Activated B cell treated with CpG ODN at 0.5 μM for 24 hours (primary cell): Measurements from ENCODE around the gene FCHSD2. TPM values are rescaled to one million over a fixed set of nuclear protein-coding genes. Genes with fewer than 3 reads are reported as not detected.

ENCODE experiments used
- ATAC-seq: fragments of 200-7000 bp; cut with Tn5 transposase; one replicate; pipeline ENCODE4 v1.10.0; 2021; ENCODE audit warnings: low read depth, mild to moderate bottlenecking, moderate library complexity
- CTCF ChIA-PET: fragments of 350-600 bp; sonication (Branson Sonifier 250); formaldehyde crosslinking; loops from one replicate; lab custom pipeline; 2021; ENCODE audit warnings: antibody characterized with exemption; lab: Charles Lee
- POLR2A ChIA-PET: fragments of 350-600 bp; sonication (Branson Sonifier 250); formaldehyde crosslinking; loops from one replicate; lab custom pipeline; 2021; ENCODE audit warnings: antibody characterized with exemption; lab: Charles Lee
- DNase-seq: peaks from one replicate; pipeline ENCODE4 v3.0.0; 2022
- H3K27ac Mint-ChIP-seq: one replicate; pipeline ENCODE4 v1.8.0; 2020; ENCODE audit warnings: mixed read lengths
- H3K27me3 Mint-ChIP-seq: one replicate; pipeline ENCODE4 v1.8.0; 2021; ENCODE audit warnings: mixed read lengths
- H3K36me3 Mint-ChIP-seq: one replicate; pipeline ENCODE4 v1.8.0; 2021; ENCODE audit warnings: low read depth, mixed read lengths
- H3K4me1 Mint-ChIP-seq: one replicate; pipeline ENCODE4 v1.8.0; 2021; ENCODE audit warnings: mixed read lengths
- H3K4me3 Mint-ChIP-seq: one replicate; pipeline ENCODE4 v1.8.0; 2020; ENCODE audit warnings: mild to moderate bottlenecking, mixed read lengths
- H3K9me3 Mint-ChIP-seq: one replicate; pipeline ENCODE4 v1.8.0; 2020; ENCODE audit warnings: mixed read lengths
- intact Hi-C: fragments of 100-400 bp; cut with micrococcal nuclease; formaldehyde crosslinking; loops from one replicate; pipeline ENCODE4 v1.15.1; 2024
- total RNA-seq: library from RNA; stranded (reverse); gene quantifications from 2 replicates; pipeline ENCODE4 v1.2.3, GENCODE V29; 2022
- TF ChIP-seq, protein P1 (sequence below): fragments of 200-600 bp; IDR thresholded peaks from one replicate; pipeline ENCODE4 v1.8.0; 2022; ENCODE audit warnings: antibody characterized with exemption, mild to moderate bottlenecking

The FCHSD2 gene
- total RNA-seq, 1 donor from 2014 or later = 207 TPM

DNA sequence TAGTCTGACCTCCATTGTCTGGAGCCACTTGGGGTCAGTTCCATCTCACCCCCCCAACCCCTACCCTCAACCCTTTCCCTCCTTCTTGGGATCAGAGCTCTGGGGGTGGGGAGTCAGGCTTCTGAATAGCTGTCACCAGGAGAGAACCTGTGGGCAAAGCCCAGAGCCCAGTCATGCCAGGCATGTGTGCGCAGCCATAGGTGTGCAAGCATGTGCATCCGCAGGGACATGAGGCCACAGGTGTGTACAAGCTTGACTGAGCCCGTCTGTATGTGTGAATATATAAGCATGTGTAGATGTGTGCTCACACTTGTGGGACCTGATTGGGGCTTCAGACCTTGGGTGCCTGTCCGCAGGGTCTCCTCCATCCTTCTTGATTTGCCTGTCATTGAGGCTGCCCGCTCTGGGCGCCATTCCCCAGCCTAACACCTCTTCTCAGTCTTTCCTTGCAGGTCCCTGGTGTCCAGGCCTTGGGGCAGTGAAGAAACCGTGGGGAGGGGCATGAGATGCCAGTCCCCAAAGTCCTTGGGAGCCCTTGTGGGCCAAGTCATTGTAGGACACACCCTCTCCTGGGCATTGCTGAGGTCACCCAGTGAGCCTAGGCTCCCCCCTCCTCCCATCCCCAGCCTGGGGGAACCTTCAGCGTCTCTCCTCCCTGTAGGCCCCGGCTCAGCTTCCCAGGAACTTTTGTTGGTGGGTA, 318.9 kb downstream of the FCHSD2 start:
- Mint-ChIP-seq H3K4me1 (peaks cover 57% of the 10 kb centered on the region), H3K27me3 (no peaks in the 10 kb centered on the region), H3K4me3 (peak overlapping the region; percentile 5), H3K9me3 (no peaks in the 10 kb centered on the region), H3K36me3 (peaks cover 40% of the 10 kb centered on the region), H3K27ac (peak overlapping the region; percentile 95)
- intact Hi-C loops = loop anchor here (2.0 to 10.0 kb wide), 3 partner anchors 28 to 562 kb away; partner anchors contain the start of genes FCHSD2 and STARD10
- ATAC-seq (no peak), DNase-seq (no peak)
- CTCF ChIA-PET = interaction anchor here (0.9 to 1.3 kb wide), 4 partner anchors 8 to 98 kb away, joined by 3 to 10 read pairs (median 3); no protein-coding TSS in a partner anchor
- POLR2A ChIA-PET = interaction anchor here (0.8 to 3.9 kb wide), 7 partner anchors 9 to 319 kb away, joined by 3 to 13 read pairs (median 6); partner anchors contain the start of genes FCHSD2 and STARD10
- TF ChIP-seq, protein P1, sequence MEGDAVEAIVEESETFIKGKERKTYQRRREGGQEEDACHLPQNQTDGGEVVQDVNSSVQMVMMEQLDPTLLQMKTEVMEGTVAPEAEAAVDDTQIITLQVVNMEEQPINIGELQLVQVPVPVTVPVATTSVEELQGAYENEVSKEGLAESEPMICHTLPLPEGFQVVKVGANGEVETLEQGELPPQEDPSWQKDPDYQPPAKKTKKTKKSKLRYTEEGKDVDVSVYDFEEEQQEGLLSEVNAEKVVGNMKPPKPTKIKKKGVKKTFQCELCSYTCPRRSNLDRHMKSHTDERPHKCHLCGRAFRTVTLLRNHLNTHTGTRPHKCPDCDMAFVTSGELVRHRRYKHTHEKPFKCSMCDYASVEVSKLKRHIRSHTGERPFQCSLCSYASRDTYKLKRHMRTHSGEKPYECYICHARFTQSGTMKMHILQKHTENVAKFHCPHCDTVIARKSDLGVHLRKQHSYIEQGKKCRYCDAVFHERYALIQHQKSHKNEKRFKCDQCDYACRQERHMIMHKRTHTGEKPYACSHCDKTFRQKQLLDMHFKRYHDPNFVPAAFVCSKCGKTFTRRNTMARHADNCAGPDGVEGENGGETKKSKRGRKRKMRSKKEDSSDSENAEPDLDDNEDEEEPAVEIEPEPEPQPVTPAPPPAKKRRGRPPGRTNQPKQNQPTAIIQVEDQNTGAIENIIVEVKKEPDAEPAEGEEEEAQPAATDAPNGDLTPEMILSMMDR = no peak

DNA sequence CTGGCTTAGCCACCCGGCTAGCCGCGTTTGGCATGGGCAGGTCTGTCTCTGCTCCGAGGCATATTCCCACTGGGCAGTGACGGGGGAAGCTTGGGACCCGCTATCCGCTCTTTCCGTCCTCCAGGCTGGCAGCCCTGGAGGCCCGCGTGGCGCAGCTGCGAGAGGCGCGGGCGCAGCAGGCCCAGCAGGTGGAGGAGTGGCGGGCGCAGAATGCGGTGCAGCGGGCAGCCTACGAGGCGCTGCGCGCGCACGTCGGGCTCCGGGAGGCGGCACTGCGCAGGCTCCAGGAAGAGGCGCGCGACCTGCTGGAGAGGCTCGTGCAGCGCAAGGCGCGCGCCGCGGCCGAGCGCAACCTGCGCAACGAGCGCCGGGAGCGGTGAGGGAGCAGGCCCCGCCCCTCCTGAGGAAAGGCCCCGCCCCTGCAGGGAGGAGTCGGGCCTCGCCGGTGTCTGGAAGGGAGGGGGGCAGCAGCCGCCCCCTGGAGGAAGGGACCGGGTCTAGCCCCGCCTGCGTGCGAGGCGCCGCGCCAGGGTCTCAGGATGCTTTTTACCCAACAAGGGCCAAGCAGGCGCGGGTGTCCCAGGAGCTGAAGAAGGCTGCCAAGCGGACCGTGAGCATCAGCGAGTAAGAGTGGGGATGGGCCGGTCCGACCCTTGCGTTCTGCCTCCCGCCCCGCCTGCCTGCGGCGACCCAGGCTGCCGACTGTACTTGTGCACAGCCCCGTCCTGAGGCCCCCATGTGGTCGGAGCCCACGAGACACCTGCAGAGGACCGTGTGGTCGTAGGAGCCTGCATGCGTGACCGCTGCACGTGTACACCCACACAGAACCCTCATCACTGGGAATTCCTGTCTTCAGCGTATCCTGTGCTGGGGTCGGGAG, 320.0 kb downstream of the FCHSD2 start:
- Mint-ChIP-seq H3K27me3 (no peaks in the 10 kb centered on the region), H3K4me3 (peak overlapping the region; percentile 63), H3K9me3 (no peaks in the 10 kb centered on the region), H3K4me1 (peaks cover 57% of the 10 kb centered on the region), H3K27ac (peak overlapping the region; percentile 95), H3K36me3 (peaks cover 47% of the 10 kb centered on the region)
- peak; percentile 90 for DNase-seq
- ChIA-PET CTCF (interaction anchor here (1.1 to 1.4 kb wide), 4 partner anchors 9 to 88 kb away, joined by 3 read pairs; no protein-coding TSS in a partner anchor), POLR2A (interaction anchor here (0.6 to 3.9 kb wide), 13 partner anchors 10 to 562 kb away, joined by 3 to 13 read pairs (median 4); partner anchors contain the start of genes FCHSD2 and STARD10)
- TF ChIP-seq, protein P1 = no peak
- peak; percentile 82 for ATAC-seq
- intact Hi-C loops = loop anchor here (1.0 to 10.0 kb wide), 5 partner anchors 8 to 563 kb away; partner anchors contain the start of genes ATG16L2, FCHSD2 and STARD10

DNA sequence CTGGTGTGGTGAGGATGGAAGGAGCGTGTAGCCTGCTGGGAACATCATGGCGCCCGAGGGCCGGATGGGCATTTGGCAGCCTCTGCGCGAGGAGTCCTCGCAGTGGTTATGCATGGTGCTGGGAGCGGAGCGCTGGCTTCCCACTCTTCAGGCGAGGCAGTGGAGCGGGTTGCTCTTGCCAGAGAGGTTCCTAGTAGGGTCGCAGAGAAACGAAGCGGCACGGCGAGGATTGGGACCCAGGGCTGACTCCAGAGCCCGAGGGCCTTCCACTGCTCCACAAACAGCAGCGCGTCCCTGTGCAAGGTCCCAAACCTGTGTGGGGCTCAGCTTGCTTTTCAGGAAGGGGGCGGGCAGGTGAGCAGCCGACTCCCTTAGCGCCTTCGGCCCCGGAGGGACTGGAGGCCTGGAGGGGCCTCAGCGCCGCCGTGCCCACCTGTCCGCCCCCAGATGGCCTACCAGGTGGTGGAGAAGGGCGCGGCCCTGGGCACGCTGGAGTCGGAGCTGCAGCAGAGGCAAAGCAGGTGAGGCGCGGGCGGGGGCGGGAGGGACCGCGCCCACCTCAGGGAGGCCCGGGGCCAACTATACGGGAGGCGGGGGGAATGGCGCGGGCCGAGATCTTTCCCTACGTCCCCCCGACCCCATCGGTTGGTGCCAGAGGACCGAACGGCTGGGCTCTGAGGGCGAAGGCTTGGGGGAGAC, 320.7 kb downstream of the FCHSD2 start:
- Mint-ChIP-seq H3K27ac (peak overlapping the region; percentile 41), H3K4me1 (peaks cover 57% of the 10 kb centered on the region), H3K4me3 (peak overlapping the region; percentile 61), H3K27me3 (no peaks in the 10 kb centered on the region), H3K36me3 (peaks cover 47% of the 10 kb centered on the region), H3K9me3 (no peaks in the 10 kb centered on the region)
- POLR2A ChIA-PET = interaction anchor here (1.1 to 3.9 kb wide), 7 partner anchors 14 to 563 kb away, joined by 3 to 13 read pairs (median 3); partner anchors contain the start of gene STARD10
- DNase-seq = no peak
- intact Hi-C loops = loop anchor here (10.0 kb wide), 1 partner anchor 563 kb away; no protein-coding TSS in a partner anchor
- TF ChIP-seq, protein P1 = no peak
- CTCF ChIA-PET = interaction anchor here (1.4 kb wide), 1 partner anchor 87 kb away, joined by 3 read pairs; no protein-coding TSS in a partner anchor
- ATAC-seq = no peak

DNA sequence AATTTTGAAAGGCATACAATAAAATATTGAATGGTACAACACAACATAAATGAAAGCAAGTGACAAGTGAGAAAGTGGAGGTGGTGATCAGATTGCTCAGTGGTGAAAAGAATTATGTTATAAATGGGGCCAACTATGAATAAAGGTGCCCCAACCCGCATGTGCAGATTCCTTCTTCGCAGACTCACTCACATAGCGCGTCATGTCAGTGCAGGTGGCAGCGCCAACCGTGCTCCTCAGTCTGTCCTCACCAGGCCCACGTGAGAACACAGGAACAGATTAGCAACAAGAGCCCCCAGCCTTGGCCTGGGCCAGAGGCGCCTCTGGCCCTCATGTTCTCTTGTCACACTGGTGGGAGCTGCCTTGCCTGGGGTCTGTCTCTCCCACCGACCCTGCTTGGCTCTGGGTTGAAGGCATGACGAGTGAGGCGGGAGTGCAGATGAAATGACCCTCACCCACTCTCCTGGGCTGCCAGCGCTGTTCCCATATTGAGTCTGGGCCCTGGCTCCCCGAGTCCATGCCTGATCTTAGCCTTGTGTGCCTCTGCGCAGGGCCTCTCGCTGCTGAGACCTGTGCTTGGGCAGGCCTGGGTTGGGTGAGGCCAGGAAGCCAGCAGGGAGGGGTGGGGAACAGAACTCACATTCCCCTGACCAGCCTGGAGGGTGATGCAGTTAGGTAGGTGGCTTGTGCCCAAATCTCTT, 321.5 kb downstream of the FCHSD2 start:
- ChIA-PET CTCF (no interaction called here), POLR2A (interaction anchor here (1.2 to 3.9 kb wide), 3 partner anchors 13 to 70 kb away, joined by 3 to 13 read pairs (median 3); partner anchors contain the start of gene STARD10)
- DNase-seq (no peak), ATAC-seq (no peak)
- Mint-ChIP-seq H3K4me1 (peaks cover 65% of the 10 kb centered on the region), H3K27me3 (no peaks in the 10 kb centered on the region), H3K36me3 (peaks cover 47% of the 10 kb centered on the region), H3K27ac (peak overlapping the region; percentile 41), H3K4me3 (peak overlapping the region; percentile 45), H3K9me3 (no peaks in the 10 kb centered on the region)
- intact Hi-C loops = loop anchor here (10.0 kb wide), 1 partner anchor 564 kb away; no protein-coding TSS in a partner anchor
- TF ChIP-seq, protein P1 = no peak
